Hepatocyte (in vitro differentiated cells): ENCODE measurements around the gene NPC2.

Experiments
- CTCF ChIP-seq: fragments of 200-600 bp; sonication (generic); IDR thresholded peaks from 2 replicates; pipeline ENCODE4 v1.5.1; 2016; ENCODE audit warnings: antibody characterized with exemption, mild to moderate bottlenecking; ENCODE audit not compliant: poor library complexity
- EZH2 ChIP-seq: fragments of 200-600 bp; sonication (generic); IDR thresholded peaks from 2 replicates; pipeline ENCODE4 v1.6.1; 2016; ENCODE audit warnings: antibody characterized with exemption, mild to moderate bottlenecking, borderline replicate concordance
- EZH2phosphoT487 ChIP-seq: fragments of 200-600 bp; sonication (generic); IDR thresholded peaks from one replicate; pipeline ENCODE4 v1.6.1; 2018; ENCODE audit warnings: antibody characterized with exemption, mild to moderate bottlenecking, low read depth, moderate library complexity; ENCODE audit not compliant: unreplicated experiment, severe bottlenecking

- TF ChIP-seq CTCF (no peak), EZH2phosphoT487 (no peak), EZH2 (no peak)
Observed at GRCh38 chr14:74531006-74531405, 37.9 kb upstream of the NPC2 start.
